Measurements from ENCODE around the gene PABPC5.

The PABPC5 gene

GRCh38 chrX:91434351-91435168 is at the start of gene PABPC5:
TSS of gene PABPC5 (plus strand) at chrX:91434839. CDS start at chrX:91435578, 739 bp downstream.
- peak; percentile 87 for DNase-seq (ENCODE audit: low spot score)

- no peak for DNase-seq (ENCODE audit: low spot score)
These were observed 45.6 kb upstream of the PABPC5 start for GRCh38 chrX:91389026-91389425.

GRCh38 chrX:91414713-91415112 is 19.9 kb upstream of the PABPC5 start:
- DNase-seq (ENCODE audit: low spot score) = peak; percentile 45

- peak; percentile 3 for DNase-seq (ENCODE audit: low spot score)
These were observed 756 bp downstream of the PABPC5 start for GRCh38 chrX:91435395-91435794.
